ENCODE results near the gene SNX13.

SNX13 gene

GRCh38 chr7:17940302-17940883 lies at the start of gene SNX13:
Gene SNX13, minus strand, starts transcription at chr7:17940494. Its CDS starts 199 bp downstream, at chr7:17940295.
- DNase-seq, result peak; percentile 95

GRCh38 chr7:17989546-17989945 lies 49.3 kb upstream of the SNX13 start:
- DNase-seq, result no peak

GRCh38 chr7:17988858-17989257 lies 48.6 kb upstream of the SNX13 start:
- no peak for DNase-seq

- no peak for DNase-seq
Measured at GRCh38 chr7:17988141-17988540, 47.8 kb upstream of the SNX13 start.

GRCh38 chr7:17986851-17987250 lies 46.6 kb upstream of the SNX13 start:
- no peak for DNase-seq

- no peak for DNase-seq
Measured at GRCh38 chr7:17985473-17986239, 45.4 kb upstream of the SNX13 start.

GRCh38 chr7:17984288-17984687 lies 44.0 kb upstream of the SNX13 start:
- DNase-seq, result no peak

GRCh38 chr7:17983221-17984062 lies 43.1 kb upstream of the SNX13 start:
- DNase-seq, result no peak

- DNase-seq, result no peak
Measured at GRCh38 chr7:17976952-17977351, 36.7 kb upstream of the SNX13 start.

GRCh38 chr7:17971411-17971810 lies 31.1 kb upstream of the SNX13 start:
- DNase-seq, result no peak

GRCh38 chr7:17968791-17969715 lies 28.8 kb upstream of the SNX13 start:
- no peak for DNase-seq

GRCh38 chr7:17966706-17967105 lies 26.4 kb upstream of the SNX13 start:
- no peak for DNase-seq

GRCh38 chr7:17965603-17966002 lies 25.3 kb upstream of the SNX13 start:
- no peak for DNase-seq

- no peak for DNase-seq
Measured at GRCh38 chr7:17963281-17963680, 23.0 kb upstream of the SNX13 start.

GRCh38 chr7:17962652-17963051 lies 22.4 kb upstream of the SNX13 start:
- no peak for DNase-seq

GRCh38 chr7:17957871-17958270 lies 17.6 kb upstream of the SNX13 start:
- DNase-seq, result no peak

- no peak for DNase-seq
Measured at GRCh38 chr7:17952387-17952786, 12.1 kb upstream of the SNX13 start.

- DNase-seq, result no peak
Measured at GRCh38 chr7:17951742-17952254, 11.5 kb upstream of the SNX13 start.

GRCh38 chr7:17948526-17949238 lies 8.4 kb upstream of the SNX13 start:
- DNase-seq, result no peak

GRCh38 chr7:17947620-17948019 lies 7.3 kb upstream of the SNX13 start:
- DNase-seq, result no peak

GRCh38 chr7:17946591-17946990 lies 6.3 kb upstream of the SNX13 start:
- DNase-seq, result no peak

- DNase-seq, result no peak
Measured at GRCh38 chr7:17944720-17945119, 4.4 kb upstream of the SNX13 start.
